Activated CD8-positive, alpha-beta T cell treated with anti-CD3 and anti-CD28 coated beads for 36 hours (primary cell): Measurements from ENCODE around the gene DNMT3L. TPM values are rescaled to one million over a fixed set of nuclear protein-coding genes. Genes with fewer than 3 reads are reported as not detected.

Experiments used
- ATAC-seq: fragments of 200-7000 bp; cut with Tn5 transposase; one replicate; pipeline ENCODE4 v1.10.0; 2021; ENCODE audit warnings: mild to moderate bottlenecking, moderate library complexity
- CTCF ChIA-PET: fragments of 350-600 bp; sonication (Branson Sonifier 250); formaldehyde crosslinking; loops from one replicate; lab custom pipeline; 2021; ENCODE audit warnings: antibody characterized with exemption; lab: Charles Lee
- POLR2A ChIA-PET: fragments of 350-600 bp; sonication (Branson Sonifier 250); formaldehyde crosslinking; loops from one replicate; lab custom pipeline; 2021; ENCODE audit warnings: antibody characterized with exemption; lab: Charles Lee
- DNase-seq: peaks from one replicate; pipeline ENCODE4 v3.0.0-alpha.2; 2020
- H3K27ac Mint-ChIP-seq: one replicate; pipeline ENCODE4 v1.8.0; 2021; ENCODE audit warnings: mild to moderate bottlenecking, mixed read lengths
- H3K27me3 Mint-ChIP-seq: one replicate; pipeline ENCODE4 v1.8.0; 2021; ENCODE audit warnings: mixed read lengths
- H3K36me3 Mint-ChIP-seq: one replicate; pipeline ENCODE4 v1.8.0; 2021; ENCODE audit warnings: low read depth, mixed read lengths
- H3K4me1 Mint-ChIP-seq: one replicate; pipeline ENCODE4 v1.8.0; 2021; ENCODE audit warnings: low read depth, mixed read lengths
- H3K4me3 Mint-ChIP-seq: one replicate; pipeline ENCODE4 v1.8.0; 2021; ENCODE audit warnings: mild to moderate bottlenecking, moderate library complexity, mixed read lengths
- H3K9me3 Mint-ChIP-seq: one replicate; pipeline ENCODE4 v1.8.0; 2021; ENCODE audit warnings: mixed read lengths
- intact Hi-C: fragments of 100-400 bp; cut with micrococcal nuclease; formaldehyde crosslinking; loops from one replicate; pipeline ENCODE4 v1.10.0; 2022
- total RNA-seq, 2 experiments: library from RNA; stranded (reverse); gene quantifications; one replicate each; pipeline ENCODE4 v1.2.3, GENCODE V29; 2021
- TF ChIP-seq, protein P1 (sequence below): fragments of 200-600 bp; IDR thresholded peaks from one replicate; pipeline ENCODE4 v1.8.0; 2022; ENCODE audit warnings: antibody characterized with exemption, mild to moderate bottlenecking

Gene DNMT3L
- total RNA-seq, 2 experiments from 2014 or later: not detected

DNA sequence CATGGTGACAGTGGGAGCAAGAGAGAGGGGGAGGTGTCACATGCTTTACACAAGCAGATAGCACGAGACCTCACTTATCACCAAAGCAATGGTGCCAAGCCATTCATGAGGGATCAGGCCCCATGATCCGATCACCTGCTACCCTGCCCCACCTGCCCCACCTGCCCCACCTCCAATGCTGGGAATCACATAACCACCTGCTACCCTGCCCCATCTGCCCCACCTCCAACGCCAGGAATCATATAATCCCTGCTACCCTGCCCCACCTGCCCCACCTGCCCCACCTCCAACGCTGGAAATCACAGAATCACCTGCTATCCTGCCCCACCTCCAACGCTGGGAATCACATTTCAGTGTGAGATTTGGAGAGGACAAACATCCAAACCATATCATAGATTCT is 13.3 kb upstream of the DNMT3L start:
- ChIA-PET POLR2A (no interaction called here), CTCF (no interaction called here)
- H3K9me3 Mint-ChIP-seq: no peaks in the 10 kb centered on the region
- H3K4me3 Mint-ChIP-seq: no peak overlapping the region
- intact Hi-C loops: no loop called here
- no peaks in the 10 kb centered on the region for H3K4me1 Mint-ChIP-seq
- TF ChIP-seq, protein P1, sequence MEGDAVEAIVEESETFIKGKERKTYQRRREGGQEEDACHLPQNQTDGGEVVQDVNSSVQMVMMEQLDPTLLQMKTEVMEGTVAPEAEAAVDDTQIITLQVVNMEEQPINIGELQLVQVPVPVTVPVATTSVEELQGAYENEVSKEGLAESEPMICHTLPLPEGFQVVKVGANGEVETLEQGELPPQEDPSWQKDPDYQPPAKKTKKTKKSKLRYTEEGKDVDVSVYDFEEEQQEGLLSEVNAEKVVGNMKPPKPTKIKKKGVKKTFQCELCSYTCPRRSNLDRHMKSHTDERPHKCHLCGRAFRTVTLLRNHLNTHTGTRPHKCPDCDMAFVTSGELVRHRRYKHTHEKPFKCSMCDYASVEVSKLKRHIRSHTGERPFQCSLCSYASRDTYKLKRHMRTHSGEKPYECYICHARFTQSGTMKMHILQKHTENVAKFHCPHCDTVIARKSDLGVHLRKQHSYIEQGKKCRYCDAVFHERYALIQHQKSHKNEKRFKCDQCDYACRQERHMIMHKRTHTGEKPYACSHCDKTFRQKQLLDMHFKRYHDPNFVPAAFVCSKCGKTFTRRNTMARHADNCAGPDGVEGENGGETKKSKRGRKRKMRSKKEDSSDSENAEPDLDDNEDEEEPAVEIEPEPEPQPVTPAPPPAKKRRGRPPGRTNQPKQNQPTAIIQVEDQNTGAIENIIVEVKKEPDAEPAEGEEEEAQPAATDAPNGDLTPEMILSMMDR: no peak
- no peak for ATAC-seq
- DNase-seq: no peak
- no peaks in the 10 kb centered on the region for H3K27me3 Mint-ChIP-seq
- H3K36me3 Mint-ChIP-seq: no peaks in the 10 kb centered on the region
- H3K27ac Mint-ChIP-seq: no peak overlapping the region

DNA sequence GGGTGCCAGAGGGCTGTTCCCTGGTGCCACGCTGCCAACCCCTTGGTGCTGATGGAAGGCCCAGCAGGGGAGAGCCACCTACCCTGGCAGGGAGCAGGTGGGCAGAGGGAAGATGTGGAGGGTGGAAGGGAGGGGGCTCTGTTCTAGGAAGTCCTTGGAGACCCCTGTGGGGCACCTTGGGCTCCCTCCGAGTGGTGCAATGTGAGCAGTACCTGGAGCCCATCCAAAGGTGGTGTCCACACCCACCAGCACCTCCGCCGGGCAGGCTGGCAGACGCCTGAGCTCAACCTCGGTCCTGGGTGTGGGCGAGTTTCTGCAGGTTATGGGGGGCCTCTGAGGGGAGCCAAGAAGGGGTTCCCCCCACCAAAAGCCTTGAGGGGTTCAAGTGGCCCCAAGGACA is 11.3 kb upstream of the DNMT3L start:
- Mint-ChIP-seq H3K27me3 (no peaks in the 10 kb centered on the region), H3K4me3 (no peak overlapping the region), H3K9me3 (no peaks in the 10 kb centered on the region), H3K27ac (no peak overlapping the region), H3K4me1 (no peaks in the 10 kb centered on the region), H3K36me3 (no peaks in the 10 kb centered on the region)
- ATAC-seq (no peak), DNase-seq (no peak)
- TF ChIP-seq, protein P1: no peak
- ChIA-PET POLR2A (no interaction called here), CTCF (no interaction called here)
- intact Hi-C loops: no loop called here

DNA sequence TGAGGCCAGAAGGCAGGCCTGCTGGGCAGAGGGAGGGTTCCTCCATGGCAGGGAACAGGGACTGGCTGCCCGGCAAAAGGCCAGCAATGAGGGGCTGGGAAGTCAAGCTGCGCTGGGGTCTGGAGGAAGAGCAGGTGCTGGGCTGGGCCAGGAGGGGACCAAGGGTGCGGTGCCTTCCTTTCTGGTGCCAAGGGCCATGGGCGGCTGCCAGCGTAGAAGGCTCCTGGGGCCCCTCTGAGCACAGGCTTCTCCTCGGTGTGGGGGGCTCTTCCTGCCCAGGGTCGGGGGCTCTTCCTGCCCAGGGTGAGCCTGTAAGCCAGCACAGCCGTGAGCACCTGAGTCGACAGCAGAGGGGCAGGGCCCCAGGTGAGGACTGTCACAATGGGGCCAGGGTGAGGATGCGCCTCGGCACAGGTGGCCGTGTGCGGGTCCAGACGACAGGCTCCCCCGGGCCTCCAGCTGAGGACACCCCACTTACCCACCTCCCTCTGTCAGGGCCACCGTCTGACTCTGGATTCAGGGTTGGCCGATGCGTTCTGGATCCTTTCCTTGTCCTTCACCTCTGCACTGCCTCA is 10.7 kb upstream of the DNMT3L start:
- H3K27me3 Mint-ChIP-seq: no peaks in the 10 kb centered on the region
- TF ChIP-seq, protein P1: no peak
- DNase-seq (no peak), ATAC-seq (no peak)
- intact Hi-C loops: no loop called here
- H3K27ac Mint-ChIP-seq: no peak overlapping the region
- no peaks in the 10 kb centered on the region for H3K9me3 Mint-ChIP-seq
- CTCF ChIA-PET: no interaction called here
- POLR2A ChIA-PET: no interaction called here
- no peaks in the 10 kb centered on the region for H3K4me1 Mint-ChIP-seq
- H3K4me3 Mint-ChIP-seq: no peak overlapping the region
- no peaks in the 10 kb centered on the region for H3K36me3 Mint-ChIP-seq

DNA sequence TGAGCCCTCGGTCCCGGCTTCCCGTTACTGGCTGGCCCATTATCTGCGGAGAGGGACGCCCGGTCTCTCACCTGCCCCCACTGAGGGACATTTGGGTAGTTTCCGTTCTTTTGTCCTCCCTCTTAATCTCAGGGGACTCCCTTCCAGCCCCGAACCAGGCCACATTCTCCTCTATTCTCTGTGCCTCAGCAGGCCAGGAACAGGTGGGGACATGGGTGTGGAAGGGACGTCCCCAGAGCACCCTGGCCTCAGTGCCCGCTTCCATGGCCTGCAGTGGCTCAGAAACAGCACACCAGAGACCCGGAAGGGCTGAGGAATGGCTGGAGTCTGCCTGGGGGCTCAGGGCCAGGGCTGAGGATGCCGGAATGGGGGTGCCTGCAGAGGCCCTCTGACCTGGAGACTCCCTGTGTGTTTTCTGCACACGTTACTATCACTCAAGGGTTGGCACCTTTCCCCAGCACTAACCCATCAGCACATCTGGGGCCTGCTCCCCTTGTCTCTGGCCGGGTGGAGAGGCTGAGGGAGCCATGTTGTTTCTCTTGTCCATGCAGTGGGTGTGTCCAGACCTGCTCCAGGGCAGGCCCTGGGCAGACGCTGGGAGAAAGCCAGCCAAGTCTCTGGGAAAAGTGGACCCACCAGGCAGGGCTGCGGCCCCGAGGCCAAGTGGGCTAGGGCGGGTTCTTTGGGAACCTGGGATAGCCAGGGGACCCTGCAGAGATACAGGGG is 10.0 kb upstream of the DNMT3L start:
- no peak overlapping the region for H3K4me3 Mint-ChIP-seq
- no peaks in the 10 kb centered on the region for H3K27me3 Mint-ChIP-seq
- ChIA-PET CTCF (no interaction called here), POLR2A (no interaction called here)
- no peaks in the 10 kb centered on the region for H3K36me3 Mint-ChIP-seq
- TF ChIP-seq, protein P1: no peak
- DNase-seq (no peak), ATAC-seq (no peak)
- H3K9me3 Mint-ChIP-seq: no peaks in the 10 kb centered on the region
- no peak overlapping the region for H3K27ac Mint-ChIP-seq
- no peaks in the 10 kb centered on the region for H3K4me1 Mint-ChIP-seq
- intact Hi-C loops: no loop called here

DNA sequence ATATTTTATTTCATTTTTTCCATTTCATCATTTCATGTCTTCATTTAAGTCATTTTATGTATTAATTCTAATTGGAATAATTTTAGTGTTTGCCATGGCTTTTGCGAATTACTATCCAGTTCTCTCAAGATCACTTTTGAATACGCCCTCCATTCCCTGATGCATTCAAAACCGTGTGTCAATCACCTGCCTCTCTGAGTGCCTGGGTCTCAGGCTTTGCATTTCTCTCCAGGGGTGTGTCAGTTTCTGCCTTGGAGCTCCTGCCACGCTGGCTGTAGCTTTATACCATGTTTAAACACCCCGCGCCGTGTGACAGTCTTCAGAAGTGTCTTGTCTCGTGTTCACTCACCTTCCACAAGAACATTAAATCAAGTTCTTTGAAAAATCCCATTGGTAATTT is 7.4 kb upstream of the DNMT3L start:
- Mint-ChIP-seq H3K4me3 (no peak overlapping the region), H3K9me3 (no peaks in the 10 kb centered on the region), H3K36me3 (no peaks in the 10 kb centered on the region), H3K27ac (no peak overlapping the region), H3K27me3 (no peaks in the 10 kb centered on the region), H3K4me1 (no peaks in the 10 kb centered on the region)
- intact Hi-C loops: no loop called here
- ATAC-seq (no peak), DNase-seq (no peak)
- ChIA-PET CTCF (interaction anchor here (2.0 kb wide), 1 partner anchor 29 kb away, joined by 9 read pairs; no protein-coding TSS in a partner anchor), POLR2A (no interaction called here)
- TF ChIP-seq, protein P1: no peak
